Mesenteric fat pad (tissue), 1 donor: ENCODE results near the gene HRH1. TPM values are rescaled to one million over a fixed set of nuclear protein-coding genes. Genes with fewer than 3 reads are reported as not detected.
"Not testable (repeated sequence)": the region's sequence is repeated elsewhere in the genome, so short reads cannot be mapped to it uniquely, and the experiment has no call there.

ENCODE experiments used
- DNase-seq: peaks from one replicate; pipeline ENCODE4 v3.0.0-alpha.2; 2020; ENCODE audit warnings: low spot score
- long read RNA-seq: library from polyadenylated mRNA; unstranded; transcript quantifications from one replicate; pipeline ENCODE4 v2.0.0, GENCODE V29; 2020
- total RNA-seq: library from RNA; stranded (reverse); fragmentation: NEBNext Ultra II Directional; extraction: Animal tissue kit (Norgen Biotek cat#: 25700); gene quantifications from one replicate; pipeline ENCODE4 v1.2.1, GENCODE V29; 2021
- donor health status: DM: yes; HTN: yes; CAD: no.

Gene HRH1, protein sequence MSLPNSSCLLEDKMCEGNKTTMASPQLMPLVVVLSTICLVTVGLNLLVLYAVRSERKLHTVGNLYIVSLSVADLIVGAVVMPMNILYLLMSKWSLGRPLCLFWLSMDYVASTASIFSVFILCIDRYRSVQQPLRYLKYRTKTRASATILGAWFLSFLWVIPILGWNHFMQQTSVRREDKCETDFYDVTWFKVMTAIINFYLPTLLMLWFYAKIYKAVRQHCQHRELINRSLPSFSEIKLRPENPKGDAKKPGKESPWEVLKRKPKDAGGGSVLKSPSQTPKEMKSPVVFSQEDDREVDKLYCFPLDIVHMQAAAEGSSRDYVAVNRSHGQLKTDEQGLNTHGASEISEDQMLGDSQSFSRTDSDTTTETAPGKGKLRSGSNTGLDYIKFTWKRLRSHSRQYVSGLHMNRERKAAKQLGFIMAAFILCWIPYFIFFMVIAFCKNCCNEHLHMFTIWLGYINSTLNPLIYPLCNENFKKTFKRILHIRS
- 3.8 TPM for total RNA-seq
- long read RNA-seq, full-length matches to known transcripts: 9 of 26 reads
- long read RNA-seq, partial matches to known transcripts: 0 of 26 reads
- long read RNA-seq, other reads (novel, unspliced or antisense): 17 of 26 reads

DNA sequence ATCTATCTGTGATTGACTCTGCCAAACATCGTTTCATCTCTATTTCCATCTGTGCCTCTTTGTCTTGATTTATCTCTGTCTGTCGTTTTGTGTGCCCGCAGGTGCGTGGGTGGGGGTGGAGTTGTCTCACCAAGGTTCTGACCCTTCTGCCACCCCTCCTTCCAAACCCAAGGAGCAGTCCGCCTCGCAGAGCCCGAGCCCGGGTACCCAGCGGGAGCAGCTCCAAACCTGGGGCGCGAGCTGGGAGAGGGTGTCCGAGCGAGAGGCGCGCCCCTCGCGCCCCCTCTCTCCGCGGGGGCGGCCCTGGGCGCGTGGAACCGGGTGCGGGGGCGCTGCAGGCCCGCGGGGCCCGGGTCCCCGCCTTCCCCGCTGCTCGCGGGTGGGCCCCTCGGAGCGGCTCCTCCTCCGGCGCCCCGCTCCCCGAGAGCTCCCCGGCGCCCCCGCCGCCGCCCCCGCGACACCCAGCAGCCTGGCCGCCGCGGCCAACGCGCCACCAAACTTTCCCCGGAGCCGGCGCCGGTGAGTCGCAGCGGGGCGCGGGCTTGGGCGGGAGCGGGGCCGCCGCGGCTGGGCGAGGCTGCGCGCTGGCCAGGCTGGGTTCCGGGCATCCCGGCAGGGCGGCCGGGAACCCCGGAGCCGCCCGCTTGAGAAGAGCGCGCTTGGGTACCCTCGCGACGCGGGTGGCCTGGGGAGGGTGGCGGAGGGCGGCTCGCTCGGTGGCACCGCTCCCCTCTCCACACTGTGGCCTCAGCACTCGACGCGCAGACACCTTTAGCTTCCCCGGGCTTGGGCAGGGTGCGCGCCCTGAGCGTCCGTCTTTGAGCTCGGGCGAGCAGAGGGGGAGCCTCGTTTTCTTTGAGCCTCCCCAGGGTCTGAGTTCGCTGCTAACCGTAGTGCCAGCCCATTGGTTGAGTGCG lies at the start of gene HRH1:
TSS of gene HRH1 (plus strand) at position 458 of the 917 bp plus-strand sequence. CDS start 104,545 bp downstream, outside the sequence.
- peak; percentile 88 for DNase-seq

GRCh38 chr3:11113316-11113715 lies 41.0 kb upstream of the HRH1 start:
- not testable (repeated sequence) for DNase-seq

- no peak for DNase-seq
Observed at GRCh38 chr3:11115548-11115947, 38.7 kb upstream of the HRH1 start.

DNA sequence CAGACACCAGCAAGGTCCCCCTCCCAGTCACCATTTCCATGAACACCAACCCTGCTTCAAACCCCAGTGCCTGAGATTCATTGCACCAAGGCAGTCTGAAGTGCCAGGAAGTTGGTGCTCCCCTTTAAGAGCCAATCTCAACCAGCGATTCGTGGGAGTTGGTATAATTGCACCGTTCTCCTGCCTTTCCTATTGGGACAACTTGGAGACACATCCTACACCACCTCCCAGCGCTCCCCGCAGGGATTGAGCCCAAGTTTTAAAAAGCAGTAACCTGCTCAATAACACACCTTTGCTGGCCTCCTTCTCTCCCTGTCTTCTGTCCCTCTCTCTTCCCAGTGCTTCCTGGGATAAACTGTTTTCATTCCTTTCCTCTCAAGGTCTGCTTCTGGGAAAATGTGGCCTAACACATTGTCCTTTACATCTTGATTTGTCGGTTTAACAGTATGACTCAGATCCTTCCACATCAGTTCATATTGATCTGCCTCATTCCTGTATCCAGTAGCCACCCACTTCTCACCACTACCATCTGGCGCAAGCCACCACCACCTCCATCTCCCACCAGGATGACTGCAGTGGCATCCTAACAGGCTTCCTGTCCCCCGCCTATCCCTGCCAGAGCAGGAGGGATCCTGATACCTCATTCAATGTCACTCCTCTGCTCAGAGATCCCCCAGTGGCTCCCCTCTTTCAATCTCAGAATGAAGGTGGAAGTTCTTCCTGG lies 37.8 kb upstream of the HRH1 start:
- DNase-seq: no peak

GRCh38 chr3:11117591-11117990 lies 36.7 kb upstream of the HRH1 start:
- DNase-seq: no peak

DNA sequence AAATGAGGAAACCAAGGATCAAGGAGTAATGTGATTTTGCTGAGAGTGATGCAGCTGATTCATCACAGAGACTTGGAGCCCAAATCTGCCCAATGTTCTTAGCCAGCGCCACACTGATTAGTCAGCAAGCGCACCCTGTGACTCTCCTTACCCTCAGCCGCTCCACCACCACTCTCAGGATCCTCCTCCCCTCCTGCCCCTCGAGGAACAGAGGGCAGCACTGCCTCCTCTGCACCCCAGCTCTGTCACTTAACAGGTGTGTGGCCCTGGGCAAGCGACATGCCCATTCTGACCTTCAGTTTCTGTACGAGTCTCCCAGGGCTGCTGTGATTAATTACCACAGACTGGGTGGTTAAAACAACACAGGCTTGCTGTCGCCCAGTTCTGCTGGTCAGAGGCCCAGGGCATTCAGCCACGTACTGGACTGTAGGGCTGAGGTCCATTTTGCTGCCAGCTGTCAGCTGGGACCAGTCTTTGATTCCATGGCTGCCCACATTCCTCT lies 36.1 kb upstream of the HRH1 start:
- no peak for DNase-seq

DNA sequence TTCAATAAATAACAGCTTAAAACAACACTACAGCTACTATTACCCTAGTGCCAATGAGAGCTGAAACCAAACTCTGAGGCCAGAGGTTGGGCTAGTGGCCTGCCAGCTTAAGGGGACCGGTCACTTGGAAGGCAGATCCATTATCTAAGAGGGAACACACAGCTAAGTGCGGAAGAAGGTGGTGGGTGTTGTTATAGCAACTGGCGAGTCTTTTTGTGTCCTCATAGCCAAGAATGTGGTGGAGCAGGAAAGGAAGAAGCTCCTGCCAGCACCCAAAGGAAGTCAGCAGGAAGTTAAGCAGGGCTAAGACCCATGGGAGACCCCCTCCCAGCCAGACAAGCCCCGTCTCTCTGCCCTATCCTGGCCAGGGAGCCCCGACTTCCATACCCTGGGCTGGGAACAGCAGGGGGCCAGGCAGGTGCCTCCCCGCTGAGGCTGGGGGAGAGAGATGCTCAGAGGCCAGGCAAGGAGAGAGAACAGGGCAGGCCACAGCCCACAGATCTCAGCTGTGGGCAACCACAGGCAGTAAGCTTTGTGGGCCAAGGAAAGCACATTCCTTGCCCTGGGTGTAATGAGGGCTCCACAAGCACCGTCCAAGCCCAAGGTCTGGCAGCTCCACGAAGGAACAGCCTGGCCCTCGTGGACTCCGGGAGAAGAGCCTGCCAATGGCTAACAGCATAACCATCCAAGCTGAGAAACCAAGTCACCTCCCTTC lies 34.0 kb upstream of the HRH1 start:
- no peak for DNase-seq

DNA sequence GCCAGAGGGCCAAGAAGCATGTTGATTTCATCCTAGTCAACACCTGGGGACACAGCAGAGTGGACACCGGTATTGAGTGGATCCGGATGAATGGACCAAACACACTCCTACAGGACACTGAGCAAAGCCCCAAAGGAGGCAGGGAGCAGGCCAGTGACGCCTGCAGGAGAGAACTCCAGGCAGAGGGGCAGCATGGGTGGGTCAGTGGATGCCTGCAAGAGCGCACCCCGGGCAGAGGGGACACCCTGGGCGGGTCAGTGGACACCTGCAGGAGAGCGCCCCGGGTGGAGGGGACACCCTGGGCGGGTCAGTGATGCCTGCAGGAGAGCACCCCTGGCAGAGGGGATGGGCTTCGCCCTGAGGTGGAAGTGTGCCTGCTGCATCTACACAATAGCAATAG lies 27.6 kb upstream of the HRH1 start:
- no peak for DNase-seq

GRCh38 chr3:11128682-11129632 lies 25.3 kb upstream of the HRH1 start:
- no peak for DNase-seq

DNA sequence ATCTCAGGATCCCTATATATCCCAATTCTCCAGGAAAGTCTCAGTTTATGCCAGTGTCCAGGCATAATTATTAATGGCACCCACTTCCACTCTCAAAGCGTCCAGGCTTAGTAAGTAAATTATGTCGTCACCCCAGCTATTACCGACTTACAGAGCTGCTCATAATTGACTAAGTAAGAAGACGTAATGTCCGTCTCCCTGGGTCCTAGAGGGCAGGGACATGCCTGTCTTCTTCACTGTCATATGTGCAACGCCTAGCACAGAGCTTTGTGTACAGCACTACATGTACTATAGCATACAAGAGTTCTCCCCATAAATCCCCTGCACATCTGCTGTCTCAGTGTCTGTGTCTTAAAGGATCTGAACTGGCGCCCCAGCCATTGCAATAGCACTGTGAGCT lies 23.9 kb upstream of the HRH1 start:
- no peak for DNase-seq

DNA sequence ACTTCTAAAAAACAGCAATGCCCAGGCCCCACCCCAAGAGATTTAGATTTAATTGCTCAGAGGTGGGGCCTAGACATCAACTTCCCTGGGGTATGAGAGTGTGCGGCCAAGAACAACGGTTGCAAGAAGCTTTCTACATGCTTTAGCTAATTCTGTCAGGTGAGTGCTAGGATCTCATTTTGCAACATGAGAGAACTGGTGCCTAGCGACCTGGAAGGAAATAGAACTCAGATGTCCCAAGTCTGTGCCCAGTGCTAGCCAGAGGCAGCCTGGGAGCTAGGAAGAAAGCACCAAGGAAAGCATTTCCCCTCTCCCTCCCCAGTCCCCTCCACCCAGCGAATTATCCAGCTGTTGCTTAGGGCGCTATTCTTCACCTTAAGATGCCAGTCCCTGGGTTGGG lies 22.9 kb upstream of the HRH1 start:
- no peak for DNase-seq

DNA sequence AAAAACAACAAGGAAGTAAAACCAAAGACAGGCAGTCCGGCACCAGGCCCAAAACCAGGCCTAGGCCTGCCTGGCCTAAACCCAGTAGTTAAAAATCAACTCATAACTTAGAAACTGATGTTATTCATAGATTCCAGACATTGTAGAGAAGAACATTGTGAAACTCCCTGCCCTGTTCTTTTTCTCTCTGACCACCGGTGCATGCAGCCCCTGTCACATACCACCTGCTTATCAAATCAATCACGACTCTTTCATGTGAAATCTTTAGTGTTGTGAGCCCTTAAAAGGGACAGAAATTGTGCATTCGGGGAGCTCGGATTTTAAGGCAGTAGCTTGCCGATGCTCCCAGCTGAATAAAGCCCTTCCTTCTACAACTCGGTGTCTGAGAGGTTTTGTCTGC lies 22.4 kb upstream of the HRH1 start:
- DNase-seq: not testable (repeated sequence)

DNA sequence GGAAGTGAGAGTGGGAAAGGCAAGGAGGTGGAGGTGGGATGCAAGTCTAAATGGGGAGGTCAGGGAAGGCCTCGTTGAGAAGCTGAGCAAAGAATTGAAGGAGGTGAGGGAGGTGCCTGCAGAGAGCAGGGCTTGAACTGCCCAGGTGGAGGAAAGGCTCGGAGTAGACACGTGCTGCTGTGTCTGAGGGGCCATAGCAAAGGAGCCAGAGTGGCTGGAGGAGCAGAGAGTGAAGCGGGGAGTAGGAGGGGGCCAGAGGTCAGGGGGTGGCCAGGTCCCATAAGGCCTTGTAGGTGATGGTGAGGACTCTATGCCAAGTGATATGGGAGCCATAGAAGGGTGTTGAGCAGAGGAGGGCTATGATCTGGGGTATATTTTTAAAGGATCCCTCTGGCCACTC lies 21.4 kb upstream of the HRH1 start:
- DNase-seq: no peak

DNA sequence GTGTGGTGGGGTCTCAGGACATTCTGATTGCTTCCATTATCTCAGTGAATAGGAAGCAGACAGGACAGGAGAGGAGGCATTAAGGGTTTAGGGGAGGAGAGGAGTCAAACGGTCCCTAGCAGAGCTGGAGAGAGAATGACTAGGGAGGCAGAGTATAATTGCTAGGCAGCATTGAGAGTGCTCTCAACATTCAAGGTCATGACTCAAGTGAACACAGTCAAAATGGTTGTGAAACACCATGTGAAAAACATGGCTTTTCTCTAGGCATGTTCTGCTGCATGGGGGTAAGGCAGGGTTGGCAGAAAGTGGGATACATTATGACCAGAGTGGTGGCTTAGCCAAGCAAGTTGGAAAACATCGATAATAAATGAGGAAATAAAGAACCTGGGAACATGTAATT lies 19.5 kb upstream of the HRH1 start:
- no peak for DNase-seq

- DNase-seq: no peak
Observed at GRCh38 chr3:11136116-11136515, 18.2 kb upstream of the HRH1 start.

DNA sequence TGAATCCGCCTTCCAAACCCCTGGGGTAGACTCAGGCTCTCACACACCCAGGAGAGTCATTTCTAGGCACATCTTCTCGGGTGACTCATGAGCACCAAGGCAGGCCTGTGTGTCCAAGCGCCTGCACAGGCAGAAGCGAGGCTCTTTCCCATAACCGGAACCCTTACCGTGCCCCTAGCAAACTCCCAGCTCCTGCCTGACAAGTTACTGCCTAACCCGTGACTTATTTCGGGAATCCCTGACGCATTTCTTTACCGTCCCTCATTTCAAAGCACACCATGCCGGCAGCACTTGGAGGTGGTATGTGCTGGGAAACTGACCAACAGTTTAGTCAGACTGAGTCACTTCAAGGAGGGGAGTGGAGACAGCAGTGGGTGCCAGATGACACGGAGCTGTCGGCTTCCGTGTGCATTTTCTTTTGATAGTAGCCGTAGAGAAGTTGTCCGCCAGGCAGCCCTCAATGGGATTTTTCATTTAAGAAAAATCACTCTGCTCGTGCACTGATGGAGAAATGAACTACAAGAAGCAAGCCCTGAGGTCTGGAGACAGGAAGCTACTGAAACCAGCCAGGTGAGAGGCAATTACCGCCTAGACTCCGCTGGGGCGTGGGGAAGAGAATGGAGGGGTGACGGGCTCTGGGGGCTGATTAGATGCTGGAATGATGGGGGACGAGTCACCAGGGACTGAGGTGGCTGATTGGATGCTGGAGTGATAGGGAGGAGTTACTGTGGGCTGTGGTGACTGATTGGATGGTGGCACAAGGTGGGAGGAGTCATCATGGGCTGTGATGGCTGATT lies 17.3 kb upstream of the HRH1 start:
- no peak for DNase-seq

GRCh38 chr3:11137627-11137959 lies 16.7 kb upstream of the HRH1 start:
- no peak for DNase-seq

GRCh38 chr3:11138371-11138770 lies 15.9 kb upstream of the HRH1 start:
- no peak for DNase-seq
